Glomerular endothelial cell (primary cell): Measurements from ENCODE around the gene IGFBP3. TPM values are rescaled to one million over a fixed set of nuclear protein-coding genes. Genes with fewer than 3 reads are reported as not detected.
"Not testable (repeated sequence)": the region's sequence is repeated elsewhere in the genome, so short reads cannot be mapped to it uniquely, and the experiment has no call there.

Experiments
- DNase-seq: peaks from one replicate; pipeline ENCODE4 v3.0.0-alpha.2; 2011; ENCODE audit warnings: low read depth, low spot score; ENCODE audit errors: extremely low read depth
- total RNA-seq: library from RNA; depleted of rRNA; stranded (reverse); fragments of >200 nt; gene quantifications from 2 replicates; pipeline ENCODE4 v1.2.3, GENCODE V29; 2015

The IGFBP3 gene
- total RNA-seq: 49.0 and 247 TPM in 2 replicates

- no peak for DNase-seq
Measured at GRCh38 chr7:45920502-45921380, at the start of gene IGFBP3. TSS of gene IGFBP3 (minus strand) at chr7:45921272. CDS start at chr7:45921140, 132 bp downstream.

DNA sequence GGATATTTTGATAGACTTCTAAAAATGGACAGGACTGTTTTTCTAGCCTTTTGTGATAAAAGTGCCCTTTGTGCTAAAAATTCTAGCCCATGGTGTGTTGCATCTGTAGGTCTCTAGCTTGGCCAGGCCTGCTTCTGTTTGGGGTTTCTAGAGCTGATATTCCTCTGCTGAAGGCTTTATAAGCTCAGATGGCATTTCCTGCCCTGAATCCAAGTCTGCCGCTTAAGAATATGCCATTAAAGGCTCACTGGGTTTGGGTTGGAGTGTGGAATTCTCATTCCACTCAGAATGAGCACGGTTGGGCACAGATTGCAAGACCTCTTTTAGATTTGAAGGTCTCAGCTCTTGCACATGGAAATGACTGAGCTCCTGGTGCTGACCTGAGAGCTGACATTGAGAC, 49.4 kb upstream of the IGFBP3 start:
- DNase-seq: no peak

GRCh38 chr7:45969940-45970339, 48.9 kb upstream of the IGFBP3 start:
- DNase-seq: no peak

- no peak for DNase-seq
Measured at GRCh38 chr7:45968856-45969541, 47.9 kb upstream of the IGFBP3 start.

DNA sequence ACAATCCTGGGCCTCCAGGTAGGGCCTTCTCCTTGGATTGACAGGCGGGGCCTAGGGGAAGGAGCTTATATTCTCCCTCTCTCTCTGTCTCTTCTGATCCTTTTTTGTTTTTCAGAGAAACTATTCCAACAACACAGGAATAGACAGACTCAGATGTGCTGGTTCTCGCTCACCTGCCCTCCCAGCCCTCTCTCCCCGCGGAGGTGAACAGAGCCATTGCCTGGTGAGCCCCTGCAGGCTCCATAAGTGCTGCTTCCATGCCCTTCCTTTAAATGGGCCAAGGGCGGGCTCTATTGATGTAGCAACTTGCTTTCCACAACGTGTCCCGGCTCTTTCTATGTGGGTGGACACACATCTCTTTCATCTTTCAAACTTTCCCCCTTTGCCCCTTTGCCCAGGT, 47.2 kb upstream of the IGFBP3 start:
- no peak for DNase-seq

- DNase-seq: no peak
Measured at GRCh38 chr7:45967591-45968157, 46.6 kb upstream of the IGFBP3 start.

- no peak for DNase-seq
Measured at GRCh38 chr7:45962861-45963260, 41.8 kb upstream of the IGFBP3 start.

GRCh38 chr7:45957721-45958120, 36.6 kb upstream of the IGFBP3 start:
- DNase-seq: no peak

DNA sequence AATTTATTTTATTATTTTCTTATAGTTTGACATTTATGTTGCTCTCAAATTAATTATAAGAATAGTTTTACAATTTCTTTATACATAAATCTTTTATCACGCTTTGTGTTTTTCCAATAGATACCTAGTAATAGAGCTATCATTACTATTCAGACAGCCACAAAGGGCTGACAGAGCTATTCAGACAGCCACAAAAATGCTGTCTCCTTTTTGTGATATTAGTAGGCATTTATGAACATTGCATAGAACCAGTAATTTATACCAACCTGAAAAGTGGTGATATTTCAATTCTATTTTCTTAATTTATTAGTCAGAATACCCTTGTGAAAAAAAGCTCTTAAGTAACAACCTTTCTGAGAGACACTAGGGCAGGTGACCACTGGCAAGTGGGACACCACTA, 34.2 kb upstream of the IGFBP3 start:
- no peak for DNase-seq

DNA sequence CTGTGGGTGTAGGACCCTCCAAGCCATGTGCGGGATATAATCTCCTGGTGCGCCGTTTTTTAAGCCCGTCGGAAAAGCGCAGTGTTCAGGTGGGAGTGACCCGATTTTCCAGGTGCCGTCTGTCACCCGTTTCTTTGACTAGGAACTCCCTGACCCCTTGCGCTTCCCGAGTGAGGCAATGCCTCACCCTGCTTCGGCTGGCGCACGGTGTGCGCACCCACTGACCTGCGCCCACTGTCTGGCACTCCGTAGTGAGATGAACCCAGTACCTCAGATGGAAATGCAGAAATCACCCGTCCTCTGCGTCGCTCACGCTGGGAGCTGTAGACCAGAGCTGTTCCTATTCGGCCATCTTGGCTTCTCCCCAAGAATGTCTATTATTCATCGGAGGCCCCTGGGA, 32.0 kb upstream of the IGFBP3 start:
- DNase-seq: not testable (repeated sequence)

GRCh38 chr7:45944058-45944457, 23.0 kb upstream of the IGFBP3 start:
- DNase-seq: no peak

DNA sequence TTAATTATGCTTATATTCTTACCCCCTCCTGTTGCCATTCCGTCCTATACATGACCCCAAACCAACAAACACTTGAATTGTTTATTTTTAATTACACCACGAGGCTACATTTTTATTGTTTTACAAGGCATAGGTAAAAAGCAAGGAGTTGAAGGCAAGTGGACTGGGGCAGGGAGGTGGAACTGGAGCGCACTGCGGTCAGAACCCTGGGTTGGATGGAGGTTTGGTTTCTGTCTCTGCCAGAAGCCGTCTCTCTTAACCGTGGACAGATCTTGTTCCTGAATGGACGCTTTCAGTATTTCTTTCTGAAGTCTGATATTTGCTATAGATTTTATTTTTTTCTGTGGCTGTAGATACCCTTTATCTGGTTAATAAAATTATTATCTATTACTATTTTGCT, 19.9 kb upstream of the IGFBP3 start:
- no peak for DNase-seq

DNA sequence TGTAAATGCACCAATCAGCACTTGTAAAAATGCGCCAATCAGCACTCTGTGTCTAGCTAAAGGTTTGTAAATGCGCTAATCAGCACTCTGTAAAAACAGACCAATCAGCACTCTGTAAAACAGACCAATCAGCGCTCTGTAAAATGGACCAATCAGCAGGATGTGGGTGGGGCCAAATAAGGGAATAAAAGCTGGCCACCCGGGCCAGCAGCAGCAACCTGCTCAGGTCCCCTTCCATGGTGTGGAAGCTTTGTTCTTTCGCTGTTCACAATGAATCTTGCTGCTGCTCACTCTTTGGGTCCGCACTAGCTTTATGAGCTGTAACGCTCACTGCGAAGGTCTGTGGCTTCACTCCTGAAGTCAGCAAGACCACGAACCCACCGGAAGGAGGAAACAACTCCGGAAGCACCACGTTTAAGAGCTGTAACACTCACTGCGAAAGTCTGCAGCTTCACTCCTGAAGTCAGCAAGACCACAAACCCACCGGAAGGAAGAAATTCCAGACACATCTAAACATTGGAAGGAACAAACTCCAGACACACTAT, 19.2 kb upstream of the IGFBP3 start:
- not testable (repeated sequence) for DNase-seq

DNA sequence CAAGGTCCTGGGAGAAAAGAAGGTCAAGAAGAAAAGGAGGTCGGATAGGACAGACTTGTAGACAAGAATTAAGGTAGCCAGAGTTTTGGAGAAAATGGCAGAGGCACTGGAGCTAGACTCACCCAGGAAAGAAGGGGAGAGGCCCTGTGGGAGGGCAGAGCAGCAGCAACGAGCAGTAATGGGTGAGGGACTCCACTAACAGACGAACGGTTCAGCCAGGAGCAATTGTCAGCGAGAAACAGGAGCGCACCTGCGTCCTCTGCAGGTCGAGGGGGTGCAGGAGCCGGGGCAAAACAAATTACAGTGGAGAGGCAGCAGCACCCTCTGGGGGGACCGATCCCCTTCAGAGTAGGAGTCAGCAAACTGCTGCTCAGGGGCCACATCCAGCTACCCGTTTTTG, 18.5 kb upstream of the IGFBP3 start:
- no peak for DNase-seq

- DNase-seq: no peak
Measured at GRCh38 chr7:45938626-45939302, 17.7 kb upstream of the IGFBP3 start.

GRCh38 chr7:45937862-45938261, 16.8 kb upstream of the IGFBP3 start:
- DNase-seq: no peak

- no peak for DNase-seq
Measured at GRCh38 chr7:45937301-45937700, 16.2 kb upstream of the IGFBP3 start.

DNA sequence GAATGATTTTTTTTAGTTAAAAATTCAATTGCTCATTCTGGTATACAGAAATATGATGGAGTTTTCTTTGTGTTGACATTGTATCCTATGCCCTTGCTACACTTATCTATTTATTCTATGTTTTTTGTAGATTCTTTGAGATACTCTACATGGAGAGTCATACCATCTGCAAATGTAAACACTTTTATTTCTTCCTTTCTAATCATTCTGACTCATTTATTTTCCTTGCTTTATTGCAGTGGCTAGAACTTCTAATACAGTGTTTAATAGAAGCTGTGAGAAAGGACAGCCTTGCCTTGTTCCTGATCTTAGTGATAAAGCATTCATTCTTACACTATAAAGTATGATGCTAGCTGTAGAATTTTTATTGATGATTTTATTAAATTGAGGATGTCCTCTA, 9.9 kb upstream of the IGFBP3 start:
- DNase-seq: no peak

DNA sequence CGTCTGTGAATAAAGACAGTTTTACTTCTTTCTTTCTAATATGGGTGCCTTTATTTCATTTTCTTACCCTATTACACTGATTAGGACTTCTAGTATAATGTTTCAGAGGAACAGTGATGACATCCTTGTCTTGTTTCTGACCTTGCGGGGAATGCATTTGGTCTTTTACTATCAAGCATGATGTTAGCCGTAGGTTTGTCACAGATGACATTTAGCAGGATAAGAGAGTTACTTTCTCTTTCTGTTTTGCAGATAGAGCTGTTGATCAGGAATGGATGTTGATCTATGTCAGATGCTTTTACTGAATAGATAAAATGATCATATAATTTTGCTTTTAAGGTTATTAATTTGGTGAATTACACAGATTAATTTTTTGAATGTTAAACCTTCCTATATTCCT, 6.6 kb upstream of the IGFBP3 start:
- no peak for DNase-seq

DNA sequence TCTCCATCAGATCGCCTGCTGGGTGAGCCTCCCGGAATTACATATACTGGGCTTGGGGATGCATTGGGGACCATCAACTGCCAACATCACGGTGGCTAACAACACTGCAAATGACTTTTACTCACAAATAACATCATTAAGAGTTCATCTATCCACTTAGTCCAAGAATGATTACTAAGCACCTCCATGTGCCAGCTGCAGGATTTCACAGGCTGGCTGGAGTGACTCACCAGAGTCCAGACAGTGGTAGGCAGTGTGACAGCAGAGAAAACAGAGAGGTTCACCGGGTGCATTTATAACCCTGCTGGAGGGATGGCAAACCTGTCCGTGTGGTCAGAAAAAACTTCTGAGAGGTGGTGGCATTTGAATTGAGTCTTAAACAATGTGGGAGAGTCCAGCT, 3.2 kb upstream of the IGFBP3 start:
- DNase-seq: no peak

DNA sequence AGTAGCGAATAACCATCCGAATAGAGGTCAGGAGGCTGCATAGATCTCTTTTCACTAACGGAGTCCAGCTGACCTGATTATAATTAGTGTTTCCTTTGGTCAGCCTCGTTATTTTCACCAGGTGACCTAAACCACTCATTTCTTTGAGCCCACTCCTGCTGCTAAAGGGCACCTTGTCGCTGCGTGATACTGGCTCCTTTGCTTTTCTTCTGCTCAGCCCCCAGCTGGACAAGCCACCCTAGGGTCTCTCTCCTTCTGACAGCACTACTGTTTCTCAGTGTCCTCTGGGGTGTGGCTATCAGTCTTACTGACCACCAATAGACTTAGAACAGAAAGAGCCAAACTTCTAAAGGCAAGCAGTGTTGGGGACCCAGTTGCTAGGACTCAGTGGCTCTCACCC, 2.7 kb upstream of the IGFBP3 start:
- DNase-seq: no peak
